SK-N-SH treated with all-trans-retinoic acid at 6 μM for 48 hours (cell line): ENCODE data around the gene TMEM184A.

Source experiments
- BACH2 ChIP-seq: fragments of 250-450 bp; sonication (Bioruptor Pico); IDR thresholded peaks from 2 replicates; pipeline ENCODE4 v1.9.0; 2021; ENCODE audit warnings: mild to moderate bottlenecking, borderline replicate concordance
- CSRNP3 ChIP-seq: fragments of 250-450 bp; sonication (Bioruptor Pico); IDR thresholded peaks from 2 replicates; pipeline ENCODE4 v1.5.1; 2021; ENCODE audit warnings: mild to moderate bottlenecking, moderate library complexity
- PATZ1 ChIP-seq: fragments of 250-450 bp; sonication (Bioruptor Pico); IDR thresholded peaks from 2 replicates; pipeline ENCODE4 v1.8.0; 2020; ENCODE audit warnings: mild to moderate bottlenecking, moderate library complexity, borderline replicate concordance
- TOX ChIP-seq: fragments of 250-450 bp; sonication (Bioruptor Pico); IDR thresholded peaks from 2 replicates; pipeline ENCODE4 v1.8.0; 2021; ENCODE audit warnings: mild to moderate bottlenecking, moderate library complexity, borderline replicate concordance
- TF ChIP-seq, protein P1 (sequence below): fragments of 250-450 bp; sonication (Bioruptor Pico); IDR thresholded peaks from 2 replicates; pipeline ENCODE4 v1.5.1; 2020; ENCODE audit warnings: low read depth, mild to moderate bottlenecking, moderate library complexity

DNA sequence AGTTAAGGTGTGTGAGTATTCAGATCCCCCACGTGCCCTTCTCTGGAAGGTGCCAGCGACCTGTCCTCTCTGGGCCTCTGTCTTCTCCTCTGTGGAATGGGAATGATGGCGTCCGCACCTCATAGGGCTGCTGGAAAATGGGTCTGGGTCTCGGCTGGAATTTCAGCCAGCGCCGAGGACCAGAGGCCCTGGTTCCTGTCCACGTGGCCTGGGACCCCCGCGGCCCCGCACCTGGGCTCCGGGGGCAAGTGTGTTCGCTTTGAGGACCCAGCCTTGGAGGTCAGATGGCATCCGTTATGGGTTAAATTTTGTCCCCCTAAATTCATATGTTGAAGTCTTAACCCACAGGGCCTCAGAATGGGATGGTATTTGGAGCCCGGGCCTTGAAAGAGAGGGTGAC, 46.4 kb upstream of the TMEM184A start:
- no peak for TF ChIP-seq BACH2 (CRISPR knock-in tag)
- no peak for TF ChIP-seq PATZ1 (CRISPR knock-in tag)
- no peak for TF ChIP-seq TOX (CRISPR knock-in tag)
- TF ChIP-seq, protein P1, sequence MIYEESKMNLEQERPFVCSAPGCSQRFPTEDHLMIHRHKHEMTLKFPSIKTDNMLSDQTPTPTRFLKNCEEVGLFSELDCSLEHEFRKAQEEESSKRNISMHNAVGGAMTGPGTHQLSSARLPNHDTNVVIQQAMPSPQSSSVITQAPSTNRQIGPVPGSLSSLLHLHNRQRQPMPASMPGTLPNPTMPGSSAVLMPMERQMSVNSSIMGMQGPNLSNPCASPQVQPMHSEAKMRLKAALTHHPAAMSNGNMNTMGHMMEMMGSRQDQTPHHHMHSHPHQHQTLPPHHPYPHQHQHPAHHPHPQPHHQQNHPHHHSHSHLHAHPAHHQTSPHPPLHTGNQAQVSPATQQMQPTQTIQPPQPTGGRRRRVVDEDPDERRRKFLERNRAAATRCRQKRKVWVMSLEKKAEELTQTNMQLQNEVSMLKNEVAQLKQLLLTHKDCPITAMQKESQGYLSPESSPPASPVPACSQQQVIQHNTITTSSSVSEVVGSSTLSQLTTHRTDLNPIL (CRISPR knock-in tag): no peak
- no peak for TF ChIP-seq CSRNP3 (CRISPR knock-in tag)
